ENCODE measurements around the gene CCDC30.

DNA sequence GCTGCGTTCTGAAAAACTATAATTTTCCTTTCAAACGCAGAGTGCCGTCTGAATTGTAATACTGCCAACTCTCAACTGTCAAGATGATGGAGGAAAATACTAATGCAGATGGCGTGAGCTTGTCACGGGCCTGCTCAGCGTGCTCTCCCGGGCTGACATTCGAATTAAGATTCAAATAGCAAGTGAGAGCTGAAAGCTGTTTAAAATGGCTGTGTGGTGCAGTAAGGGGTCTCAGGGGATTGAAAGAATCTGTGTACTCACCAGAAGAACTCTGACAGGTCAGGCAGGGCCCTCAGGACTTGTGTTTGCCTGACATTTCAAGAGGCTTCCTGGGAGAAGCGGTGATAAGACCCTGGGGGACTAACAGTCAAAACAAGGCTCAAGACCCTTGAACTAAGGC is 40.3 kb upstream of the CCDC30 start:
- TF ChIP-seq, protein P1, sequence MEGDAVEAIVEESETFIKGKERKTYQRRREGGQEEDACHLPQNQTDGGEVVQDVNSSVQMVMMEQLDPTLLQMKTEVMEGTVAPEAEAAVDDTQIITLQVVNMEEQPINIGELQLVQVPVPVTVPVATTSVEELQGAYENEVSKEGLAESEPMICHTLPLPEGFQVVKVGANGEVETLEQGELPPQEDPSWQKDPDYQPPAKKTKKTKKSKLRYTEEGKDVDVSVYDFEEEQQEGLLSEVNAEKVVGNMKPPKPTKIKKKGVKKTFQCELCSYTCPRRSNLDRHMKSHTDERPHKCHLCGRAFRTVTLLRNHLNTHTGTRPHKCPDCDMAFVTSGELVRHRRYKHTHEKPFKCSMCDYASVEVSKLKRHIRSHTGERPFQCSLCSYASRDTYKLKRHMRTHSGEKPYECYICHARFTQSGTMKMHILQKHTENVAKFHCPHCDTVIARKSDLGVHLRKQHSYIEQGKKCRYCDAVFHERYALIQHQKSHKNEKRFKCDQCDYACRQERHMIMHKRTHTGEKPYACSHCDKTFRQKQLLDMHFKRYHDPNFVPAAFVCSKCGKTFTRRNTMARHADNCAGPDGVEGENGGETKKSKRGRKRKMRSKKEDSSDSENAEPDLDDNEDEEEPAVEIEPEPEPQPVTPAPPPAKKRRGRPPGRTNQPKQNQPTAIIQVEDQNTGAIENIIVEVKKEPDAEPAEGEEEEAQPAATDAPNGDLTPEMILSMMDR (IDR thresholded peaks at IDR 0.05; ENCODE audit: low read depth, low read length), result no peak
- no peak for TF ChIP-seq EZH2phosphoT487 (IDR thresholded peaks at IDR 0.05; ENCODE audit: low read depth)
